Neural progenitor cell (in vitro differentiated cells): Measurements from ENCODE around the gene ENPP1. TPM values are rescaled to one million over a fixed set of nuclear protein-coding genes. Genes with fewer than 3 reads are reported as not detected.
A peak's percentile ranks its signal among the peaks of the same experiment; 100 is the strongest.

Experiments
- DNase-seq: peaks from one replicate; pipeline ENCODE4 v3.0.0-alpha.2; 2016; ENCODE audit warnings: low spot score
- H2AFZ ChIP-seq: fragments of 200-600 bp; sonication (generic); replicated peaks from 2 replicates; pipeline ENCODE4 v1.6.1; 2016; ENCODE audit warnings: antibody characterized with exemption
- H3F3A ChIP-seq: fragments of 200-600 bp; sonication (generic); 2 replicates; pipeline ENCODE4 v1.6.1; 2016; ENCODE audit warnings: antibody characterized with exemption, low read depth
- H3K27ac ChIP-seq: fragments of 200-600 bp; sonication (generic); 2 replicates; pipeline ENCODE4 v1.5.1; 2016; ENCODE audit warnings: mild to moderate bottlenecking
- H3K27me3 ChIP-seq: fragments of 200-600 bp; sonication (generic); 2 replicates; pipeline ENCODE4 v1.6.1; 2016; ENCODE audit warnings: mild to moderate bottlenecking, moderate library complexity
- H3K36me3 ChIP-seq: fragments of 200-600 bp; sonication (generic); 2 replicates; pipeline ENCODE4 v1.5.1; 2016
- H3K4me1 ChIP-seq: fragments of 200-600 bp; sonication (generic); 2 replicates; pipeline ENCODE4 v1.6.1; 2016; ENCODE audit warnings: mixed run types
- H3K4me2 ChIP-seq: fragments of 200-600 bp; sonication (generic); 2 replicates; pipeline ENCODE4 v1.6.1; 2016
- H3K4me3 ChIP-seq: fragments of 200-600 bp; sonication (generic); 2 replicates; pipeline ENCODE4 v1.5.1; 2016
- H3K79me2 ChIP-seq: fragments of 200-600 bp; sonication (generic); 2 replicates; pipeline ENCODE4 v1.6.1; 2016; ENCODE audit warnings: low read depth
- H3K9ac ChIP-seq: fragments of 200-600 bp; sonication (generic); 2 replicates; pipeline ENCODE4 v1.6.1; 2016
- H3K9me3 ChIP-seq: fragments of 200-600 bp; sonication (generic); 2 replicates; pipeline ENCODE4 v1.5.1; 2016; ENCODE audit warnings: low read depth
- H4K20me1 ChIP-seq: fragments of 200-600 bp; sonication (generic); 2 replicates; pipeline ENCODE4 v1.6.1; 2016; ENCODE audit warnings: low read depth
- H3K27ac Mint-ChIP-seq: 3 replicates; pipeline ENCODE4 v1.8.0; 2021; ENCODE audit warnings: mixed read lengths
- H3K27me3 Mint-ChIP-seq: 2 replicates; pipeline ENCODE4 v1.8.0; 2022; ENCODE audit warnings: low read depth, mild to moderate bottlenecking, inconsistent platforms, moderate library complexity, mixed read lengths; ENCODE audit not compliant: insufficient read depth
- H3K36me3 Mint-ChIP-seq: 3 replicates; pipeline ENCODE4 v1.8.0; 2021; ENCODE audit warnings: mixed read lengths
- H3K4me1 Mint-ChIP-seq: 3 replicates; pipeline ENCODE4 v1.8.0; 2021; ENCODE audit warnings: mixed read lengths
- H3K4me3 Mint-ChIP-seq: 3 replicates; pipeline ENCODE4 v1.8.0; 2021; ENCODE audit warnings: mild to moderate bottlenecking, moderate library complexity, mixed read lengths
- H3K9me3 Mint-ChIP-seq: 3 replicates; pipeline ENCODE4 v1.8.0; 2020; ENCODE audit warnings: mixed read lengths
- EZH2 ChIP-seq: fragments of 200-600 bp; sonication (generic); IDR thresholded peaks from 2 replicates; pipeline ENCODE4 v1.6.1; 2017; ENCODE audit warnings: antibody characterized with exemption, mild to moderate bottlenecking, moderate library complexity
- EZH2phosphoT487 ChIP-seq: fragments of 200-600 bp; sonication (generic); IDR thresholded peaks from 2 replicates; pipeline ENCODE4 v1.6.1; 2017; ENCODE audit warnings: antibody characterized with exemption
- total RNA-seq: library from RNA; depleted of rRNA; stranded (reverse); fragments of >200 nt; gene quantifications from 2 replicates; pipeline ENCODE4 v1.2.3, GENCODE V29; 2015; ENCODE audit warnings: low replicate concordance
- TF ChIP-seq, protein P1 (sequence below): fragments of 200-600 bp; sonication (generic); IDR thresholded peaks from 2 replicates; pipeline ENCODE4 v1.5.1; 2017; ENCODE audit warnings: antibody characterized with exemption, mild to moderate bottlenecking

Gene ENPP1
- total RNA-seq, 1 donor from 2014 or later = 9.7 TPM

- H3K79me2 ChIP-seq = no peaks in the 10 kb centered on the region
These were observed 33.2 kb downstream of the ENPP1 start for GRCh38 chr6:131840936-131841583.

DNA sequence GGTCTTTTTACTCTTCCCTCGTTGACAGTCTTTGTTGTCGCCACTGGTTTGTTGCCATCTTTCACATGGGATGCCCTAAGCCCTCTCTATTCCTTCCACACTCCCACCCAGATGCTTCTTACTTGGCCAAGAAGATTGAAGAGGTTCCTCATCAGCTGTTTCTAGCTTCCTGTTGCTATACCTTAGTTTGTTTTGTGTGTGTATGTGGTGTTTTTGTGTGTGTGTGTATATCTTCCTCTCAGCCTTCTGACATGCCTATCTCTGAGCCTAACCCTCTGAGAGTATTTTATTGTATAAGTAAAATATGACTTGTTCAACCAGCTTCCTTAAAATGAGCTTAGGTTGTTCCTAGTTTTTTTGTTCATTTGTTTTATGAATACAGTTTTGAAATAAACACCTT is 35.9 kb downstream of the ENPP1 start:
- Histone ChIP-seq H3K27ac (no peak overlapping the region), H3K79me2 (no peaks in the 10 kb centered on the region), H3K9ac (no peak overlapping the region), H3K4me3 (no peak overlapping the region), H4K20me1 (no peaks in the 10 kb centered on the region), H3K27me3 (no peaks in the 10 kb centered on the region), H3F3A (no peaks in the 10 kb centered on the region), H2AFZ (no peak overlapping the region), H3K36me3 (no peaks in the 10 kb centered on the region), H3K4me2 (no peak overlapping the region), H3K4me1 (no peaks in the 10 kb centered on the region), H3K9me3 (no peaks in the 10 kb centered on the region)
- Mint-ChIP-seq H3K27ac (no peak overlapping the region), H3K27me3 (no peaks in the 10 kb centered on the region), H3K4me1 (peaks cover 5% of the 10 kb centered on the region), H3K4me3 (no peak overlapping the region), H3K9me3 (no peaks in the 10 kb centered on the region), H3K36me3 (no peaks in the 10 kb centered on the region)
- DNase-seq = no peak
- TF ChIP-seq EZH2phosphoT487 = no peak
- TF ChIP-seq, protein P1, sequence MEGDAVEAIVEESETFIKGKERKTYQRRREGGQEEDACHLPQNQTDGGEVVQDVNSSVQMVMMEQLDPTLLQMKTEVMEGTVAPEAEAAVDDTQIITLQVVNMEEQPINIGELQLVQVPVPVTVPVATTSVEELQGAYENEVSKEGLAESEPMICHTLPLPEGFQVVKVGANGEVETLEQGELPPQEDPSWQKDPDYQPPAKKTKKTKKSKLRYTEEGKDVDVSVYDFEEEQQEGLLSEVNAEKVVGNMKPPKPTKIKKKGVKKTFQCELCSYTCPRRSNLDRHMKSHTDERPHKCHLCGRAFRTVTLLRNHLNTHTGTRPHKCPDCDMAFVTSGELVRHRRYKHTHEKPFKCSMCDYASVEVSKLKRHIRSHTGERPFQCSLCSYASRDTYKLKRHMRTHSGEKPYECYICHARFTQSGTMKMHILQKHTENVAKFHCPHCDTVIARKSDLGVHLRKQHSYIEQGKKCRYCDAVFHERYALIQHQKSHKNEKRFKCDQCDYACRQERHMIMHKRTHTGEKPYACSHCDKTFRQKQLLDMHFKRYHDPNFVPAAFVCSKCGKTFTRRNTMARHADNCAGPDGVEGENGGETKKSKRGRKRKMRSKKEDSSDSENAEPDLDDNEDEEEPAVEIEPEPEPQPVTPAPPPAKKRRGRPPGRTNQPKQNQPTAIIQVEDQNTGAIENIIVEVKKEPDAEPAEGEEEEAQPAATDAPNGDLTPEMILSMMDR = no peak
- no peak for TF ChIP-seq EZH2

More at GRCh38 chr6:131840936-131841583, 33.2 kb downstream of the ENPP1 start:
- no peaks in the 10 kb centered on the region for H3K36me3 Mint-ChIP-seq
- no peaks in the 10 kb centered on the region for H3K27me3 Mint-ChIP-seq
- Histone ChIP-seq H3K4me3 (no peak overlapping the region), H2AFZ (no peak overlapping the region), H3K4me2 (no peak overlapping the region), H3F3A (no peaks in the 10 kb centered on the region), H3K4me1 (no peaks in the 10 kb centered on the region), H3K36me3 (no peaks in the 10 kb centered on the region), H3K9me3 (no peaks in the 10 kb centered on the region), H4K20me1 (no peaks in the 10 kb centered on the region), H3K27ac (peak overlapping the region; percentile 65), H3K27me3 (no peaks in the 10 kb centered on the region), H3K9ac (no peak overlapping the region)
- H3K4me1 Mint-ChIP-seq = peaks cover 5% of the 10 kb centered on the region
- no peaks in the 10 kb centered on the region for H3K9me3 Mint-ChIP-seq
- no peak for DNase-seq
- no peak overlapping the region for H3K27ac Mint-ChIP-seq
- H3K4me3 Mint-ChIP-seq = no peak overlapping the region
- TF ChIP-seq, protein P1 = no peak
- TF ChIP-seq EZH2phosphoT487 (no peak), EZH2 (no peak)

- H3K9me3 ChIP-seq = no peaks in the 10 kb centered on the region
- no peaks in the 10 kb centered on the region for H3K79me2 ChIP-seq
- H3K4me2 ChIP-seq = no peak overlapping the region
- Mint-ChIP-seq H3K4me1 (peaks cover 5% of the 10 kb centered on the region), H3K27ac (no peak overlapping the region), H3K27me3 (no peaks in the 10 kb centered on the region), H3K36me3 (no peaks in the 10 kb centered on the region), H3K4me3 (no peak overlapping the region), H3K9me3 (no peaks in the 10 kb centered on the region)
- no peaks in the 10 kb centered on the region for H4K20me1 ChIP-seq
- H2AFZ ChIP-seq = no peak overlapping the region
- H3K4me3 ChIP-seq = no peak overlapping the region
- no peaks in the 10 kb centered on the region for H3K27me3 ChIP-seq
- no peaks in the 10 kb centered on the region for H3F3A ChIP-seq
- no peak overlapping the region for H3K27ac ChIP-seq
- TF ChIP-seq EZH2phosphoT487 = no peak
- TF ChIP-seq, protein P1 = no peak
- TF ChIP-seq EZH2 = no peak
- H3K9ac ChIP-seq = no peak overlapping the region
- H3K4me1 ChIP-seq = no peaks in the 10 kb centered on the region
- no peaks in the 10 kb centered on the region for H3K36me3 ChIP-seq
- no peak for DNase-seq
These were observed 36.5 kb downstream of the ENPP1 start for GRCh38 chr6:131844243-131844841.
